LNCaP clone FGC (cell line): ENCODE data around the gene NLRP5.

Experiments used
- DNase-seq: peaks from one replicate; pipeline ENCODE4 v3.0.0-alpha.2; 2011; ENCODE audit warnings: low read depth
- H3K4me3 ChIP-seq: 2 replicates; pipeline ENCODE4 v1.5.1; 2011; ENCODE audit warnings: mild to moderate bottlenecking, low read depth, low read length, control low read depth
- CTCF ChIP-seq: IDR thresholded peaks from 2 replicates; pipeline ENCODE4 v1.5.1; 2012; ENCODE audit warnings: mild to moderate bottlenecking; ENCODE audit not compliant: control insufficient read depth, insufficient read depth; ENCODE audit errors: extremely low read depth

NLRP5 gene

GRCh38 chr19:55959996-55960675 is 26.4 kb upstream of the NLRP5 start:
- no peak for DNase-seq
- H3K4me3 ChIP-seq: no peak overlapping the region
- no peak for TF ChIP-seq CTCF

- TF ChIP-seq CTCF: no peak
- H3K4me3 ChIP-seq: no peak overlapping the region
- DNase-seq: no peak
These were observed 24.4 kb upstream of the NLRP5 start for GRCh38 chr19:55962186-55962585.

- H3K4me3 ChIP-seq: no peak overlapping the region
- TF ChIP-seq CTCF: no peak
- no peak for DNase-seq
These were observed 12.6 kb upstream of the NLRP5 start for GRCh38 chr19:55973982-55974381.

GRCh38 chr19:55980415-55980814 is 6.2 kb upstream of the NLRP5 start:
- DNase-seq: no peak
- no peak overlapping the region for H3K4me3 ChIP-seq
- TF ChIP-seq CTCF: no peak

- DNase-seq: no peak
- no peak overlapping the region for H3K4me3 ChIP-seq
- TF ChIP-seq CTCF: no peak
These were observed 1.3 kb upstream of the NLRP5 start for GRCh38 chr19:55985254-55985653.

GRCh38 chr19:55990831-55991230 is 4.3 kb downstream of the NLRP5 start:
- H3K4me3 ChIP-seq: no peak overlapping the region
- DNase-seq: no peak
- no peak for TF ChIP-seq CTCF

GRCh38 chr19:55993492-55993891 is 6.9 kb downstream of the NLRP5 start:
- TF ChIP-seq CTCF: no peak
- no peak for DNase-seq
- no peak overlapping the region for H3K4me3 ChIP-seq
